Skeletal muscle cell (primary cell): Measurements from ENCODE around the gene MYT1.
A peak's percentile ranks its signal among the peaks of the same experiment; 100 is the strongest.

ENCODE experiments used
- DNase-seq: peaks from one replicate; pipeline ENCODE4 v3.0.0-alpha.2; 2010; ENCODE audit warnings: low read depth
- H3K4me3 ChIP-seq: 2 replicates; pipeline ENCODE4 v1.5.1; 2011; ENCODE audit warnings: low read depth, mild to moderate bottlenecking, control low read depth, low read length, moderate library complexity

MYT1 gene

DNA sequence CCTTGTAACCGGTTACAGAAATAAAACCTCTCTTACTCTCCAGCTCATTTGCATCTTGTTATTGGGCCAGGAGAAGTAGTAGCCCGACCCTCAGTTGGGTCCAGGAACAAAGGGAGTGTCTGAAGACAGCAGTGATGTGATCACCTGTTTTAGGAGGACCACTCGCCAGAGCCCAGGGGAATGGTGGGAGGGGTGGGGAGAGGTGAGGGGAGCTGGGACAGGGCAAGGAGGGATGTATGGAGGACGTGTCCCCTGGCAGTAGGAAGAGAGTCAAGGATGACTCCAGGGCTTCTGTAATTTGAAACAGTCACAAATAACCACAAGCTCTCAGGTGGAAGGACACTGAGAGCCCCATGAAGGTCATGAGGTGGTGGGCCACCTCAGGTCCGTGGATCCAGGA is 89.9 kb downstream of the MYT1 start:
- DNase-seq, result no peak
- H3K4me3 ChIP-seq, result no peak overlapping the region

DNA sequence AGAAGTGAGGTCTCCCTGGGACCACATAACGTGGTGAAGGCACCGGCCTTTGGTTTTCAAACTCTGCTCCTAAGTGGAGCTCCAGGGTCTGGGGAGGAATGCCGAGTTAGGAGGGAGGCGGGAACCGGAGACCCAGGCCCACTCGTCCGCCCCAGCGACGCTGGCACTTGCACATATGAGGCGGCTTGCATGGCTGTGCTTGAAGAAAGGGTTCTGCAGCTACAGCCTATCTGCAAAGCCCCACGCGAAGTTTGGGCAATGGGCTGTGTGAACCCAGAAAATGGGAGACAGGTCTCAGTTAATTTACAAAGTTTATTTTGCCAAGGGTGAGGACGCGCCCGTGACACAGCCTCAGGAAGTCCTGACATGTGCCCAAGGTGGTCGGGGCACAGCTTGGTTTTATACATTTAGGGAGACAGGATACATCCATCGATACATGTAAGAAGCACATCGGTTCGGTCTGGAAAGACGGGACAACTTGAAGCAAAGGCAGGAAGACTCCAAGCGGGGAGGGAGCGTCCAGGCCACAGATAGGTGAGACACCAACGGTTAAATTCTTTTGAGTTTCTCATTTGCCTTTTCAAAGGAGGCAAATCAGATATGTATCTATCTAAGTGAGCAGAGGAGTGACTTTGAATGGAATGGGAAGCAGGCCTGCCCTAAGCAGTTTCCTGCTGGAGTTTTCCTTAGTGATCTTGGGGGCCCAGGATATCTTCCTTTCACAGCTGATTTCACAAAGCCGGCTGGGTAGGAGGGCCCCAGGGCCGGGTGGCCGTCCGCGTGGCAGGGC is 90.5 kb downstream of the MYT1 start:
- no peak for DNase-seq
- H3K4me3 ChIP-seq, result peak overlapping the region; percentile 70

DNA sequence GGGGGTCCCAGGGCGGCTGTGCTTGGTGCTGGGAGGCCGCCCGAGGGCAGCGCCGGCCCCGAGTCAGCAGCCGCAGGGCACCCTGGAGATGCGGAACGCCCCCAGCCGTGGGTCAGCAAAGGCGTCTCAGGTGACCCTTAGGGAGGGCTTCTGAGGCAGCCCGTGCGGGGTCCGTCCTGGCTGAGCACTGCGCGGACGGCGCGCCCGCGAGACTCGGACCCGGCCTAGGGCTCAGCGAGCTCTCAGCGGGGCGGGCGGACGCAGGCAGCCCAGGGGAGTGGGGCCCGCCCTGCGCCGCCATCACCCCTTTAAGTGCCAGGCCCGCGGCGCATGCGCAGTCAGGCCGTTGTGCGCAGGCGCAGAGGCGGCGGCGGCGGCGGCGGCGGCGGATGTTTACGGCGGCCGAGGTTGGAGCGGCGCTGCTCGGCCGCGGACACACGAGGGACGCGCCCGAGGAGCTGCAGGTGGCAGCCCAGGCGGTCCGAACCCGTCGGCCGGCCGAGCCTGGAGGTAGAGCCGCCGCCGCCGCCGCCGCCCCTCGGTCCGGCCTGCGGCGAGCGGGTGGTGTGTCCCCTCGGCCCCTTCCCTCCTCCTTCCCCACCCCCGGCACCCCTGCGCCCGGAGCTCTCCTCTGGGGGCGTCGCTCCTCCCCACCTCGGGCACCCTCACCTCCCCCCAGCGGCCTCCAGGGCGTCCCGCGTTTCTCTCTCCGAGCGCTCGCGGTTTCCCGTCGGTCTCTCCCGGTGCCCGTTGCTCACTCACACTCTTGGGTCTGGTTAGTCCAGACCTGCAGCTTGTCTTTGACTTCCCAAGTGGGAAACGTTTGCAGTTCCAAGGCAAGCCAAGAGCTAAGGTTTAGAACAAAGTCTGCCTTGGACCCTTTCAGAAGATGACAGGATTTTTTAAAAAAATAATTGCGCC is 91.4 kb downstream of the MYT1 start, which contains the start of gene PCMTD2:
PCMTD2 (plus strand) TSS at position 388 of the 921 bp plus-strand sequence. CDS start 4,218 bp downstream, outside the sequence.
- peak within 1 kb of the TSS; percentile 70 for H3K4me3 ChIP-seq
- DNase-seq, result peak; percentile 34

DNA sequence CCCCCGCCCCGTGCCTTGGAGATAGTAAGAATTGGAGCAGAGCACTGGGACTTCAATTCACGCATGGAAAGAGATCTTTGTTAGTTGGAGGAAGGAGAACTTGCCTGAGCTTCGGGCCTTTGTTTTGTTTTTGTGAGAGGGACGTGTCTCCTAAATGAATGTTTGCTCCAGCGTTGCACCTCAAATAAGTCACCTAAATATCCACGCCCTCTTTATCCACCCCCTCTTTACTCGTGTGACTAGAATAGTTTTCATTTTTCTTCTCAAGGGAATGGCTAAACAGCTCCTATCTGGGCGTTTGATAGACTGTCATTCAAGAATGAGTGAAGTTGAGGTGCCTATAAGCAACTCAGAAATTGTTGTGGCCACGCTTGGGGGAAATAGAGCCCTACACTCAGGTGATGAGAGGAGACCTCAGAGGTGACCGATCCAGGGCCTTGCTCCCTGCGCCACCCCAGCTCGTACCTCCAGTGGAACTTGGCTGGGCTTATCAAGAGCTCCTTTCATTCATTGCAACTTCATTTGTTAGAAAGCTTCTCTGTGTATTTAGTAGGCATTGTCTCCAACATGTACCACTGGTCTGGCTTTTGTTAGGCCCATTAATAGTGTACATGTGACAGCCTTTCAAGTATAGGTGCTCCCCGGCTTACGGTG is 92.2 kb downstream of the MYT1 start:
- DNase-seq, result no peak
- H3K4me3 ChIP-seq, result peak overlapping the region; percentile 70

DNA sequence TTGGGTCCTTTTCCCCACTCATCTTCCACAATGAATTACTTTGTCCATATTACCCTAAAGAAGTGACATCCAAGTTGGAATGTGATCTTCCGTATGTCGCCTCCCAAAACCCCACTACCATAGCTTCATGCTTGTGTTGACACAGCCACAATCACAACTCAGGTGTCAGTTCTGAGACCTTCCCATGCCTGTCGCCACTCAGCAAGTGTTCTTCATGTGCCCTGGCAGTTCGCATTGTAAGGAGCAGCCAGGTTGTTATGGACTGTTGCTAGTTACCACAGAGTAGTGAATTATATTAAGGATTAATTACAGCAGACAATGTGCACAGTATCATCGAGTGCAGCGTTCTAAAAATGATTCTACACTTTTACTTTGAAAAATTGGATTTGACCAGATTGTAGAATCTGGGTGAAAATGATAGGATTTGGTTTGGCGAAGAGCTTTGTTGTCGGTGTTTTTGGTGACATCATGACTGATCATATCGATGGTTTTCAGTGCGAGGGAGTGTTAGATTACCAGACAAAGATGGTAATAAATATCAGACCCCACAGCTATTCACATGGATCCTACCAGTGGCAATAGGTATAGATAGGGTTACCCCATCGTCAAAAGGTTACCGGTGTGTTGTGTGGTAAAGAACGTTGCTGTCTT is 93.0 kb downstream of the MYT1 start:
- H3K4me3 ChIP-seq, result no peak overlapping the region
- DNase-seq, result no peak

DNA sequence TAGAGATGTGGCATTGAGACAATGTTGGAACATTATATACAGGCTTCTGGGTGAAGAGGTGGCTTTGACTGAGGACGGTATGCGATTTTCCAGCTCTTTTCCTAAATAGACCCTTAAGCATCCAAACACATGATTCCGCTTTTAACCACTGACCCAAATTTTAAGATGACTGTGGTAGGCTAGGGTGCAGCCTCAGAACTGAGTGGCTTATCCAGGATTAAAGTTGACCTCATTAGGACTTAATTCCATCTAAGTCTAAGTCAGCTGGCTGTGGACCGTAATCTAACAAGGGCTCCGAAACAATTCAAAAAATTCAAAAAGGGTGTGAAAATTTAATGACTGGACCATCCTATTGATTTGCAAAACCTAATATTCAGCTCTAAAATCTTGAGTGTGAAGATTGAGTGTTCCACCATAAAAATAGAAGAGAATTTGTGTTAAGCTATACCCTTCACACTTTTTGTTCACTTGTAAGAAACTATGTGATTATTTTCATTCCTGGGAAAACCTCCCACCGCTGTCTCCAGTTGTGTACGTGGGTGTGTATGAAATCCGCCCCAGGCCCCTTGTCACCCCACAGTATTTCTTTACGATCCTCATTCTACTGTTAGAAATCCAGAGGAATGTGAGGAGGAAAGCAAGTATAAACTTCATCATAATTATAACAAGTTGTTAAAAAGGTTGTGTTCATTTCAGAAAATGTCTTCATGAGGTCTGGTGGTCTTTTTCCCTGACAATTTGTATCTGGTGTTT is 94.0 kb downstream of the MYT1 start:
- no peak for DNase-seq
- H3K4me3 ChIP-seq, result no peak overlapping the region

DNA sequence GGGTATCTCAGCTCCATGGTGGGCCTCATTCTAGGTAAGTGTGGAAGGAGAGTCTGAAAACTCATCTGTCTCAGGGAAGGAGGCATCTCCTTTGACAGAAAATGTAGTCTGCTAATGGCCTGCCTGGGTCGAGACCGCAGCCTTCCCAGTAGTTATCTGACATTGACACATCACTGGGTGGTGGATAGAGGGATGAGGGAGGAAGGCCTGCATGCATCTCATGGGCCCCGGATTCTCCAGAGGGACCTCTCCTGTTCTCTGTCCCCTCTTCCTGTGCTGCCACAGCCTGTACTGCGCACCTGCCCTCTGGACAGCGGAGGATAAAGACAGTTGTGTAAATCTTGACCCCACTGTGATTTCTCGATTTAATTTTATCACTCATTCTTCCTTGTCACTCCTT is 96.0 kb downstream of the MYT1 start:
- no peak for DNase-seq
- no peak overlapping the region for H3K4me3 ChIP-seq

DNA sequence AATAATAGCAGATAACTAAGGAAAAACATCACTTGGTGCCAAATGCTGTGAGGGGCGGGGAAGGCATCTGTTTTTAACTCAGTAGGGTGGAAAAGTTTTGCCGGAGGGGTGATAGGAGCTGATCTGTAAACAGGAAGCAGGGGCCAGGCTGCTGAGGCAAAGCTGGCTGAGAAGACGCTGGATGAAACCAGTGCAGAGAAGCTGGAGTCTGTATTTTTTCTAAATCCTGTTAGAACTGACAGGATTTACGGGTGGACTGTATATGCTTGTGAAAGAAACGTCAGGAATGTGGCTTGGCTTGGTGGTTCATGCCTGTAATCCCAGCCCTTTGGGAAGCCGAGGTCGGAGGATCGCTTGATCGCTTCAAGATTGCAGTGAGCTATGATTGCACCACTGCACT is 96.9 kb downstream of the MYT1 start:
- no peak overlapping the region for H3K4me3 ChIP-seq

DNA sequence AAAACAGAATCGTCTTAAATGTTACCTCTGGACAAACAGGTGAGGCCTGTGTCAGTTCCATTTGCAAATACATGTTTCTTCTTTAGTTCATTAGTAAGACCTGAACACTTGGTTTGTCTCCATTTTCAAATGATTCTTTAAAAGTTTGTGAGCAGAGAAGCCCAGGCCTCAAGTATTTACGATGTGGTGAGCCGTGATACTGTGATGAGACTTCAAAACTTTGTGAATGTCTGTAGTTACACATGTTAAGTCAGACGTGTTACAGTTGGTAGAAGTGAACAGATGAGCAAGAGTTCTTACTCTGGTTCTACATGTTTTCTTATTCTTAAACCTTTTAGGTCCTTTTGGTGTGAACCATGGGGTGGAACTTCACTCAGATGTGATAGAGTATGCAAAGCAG is 99.8 kb downstream of the MYT1 start:
- H3K4me3 ChIP-seq, result no peak overlapping the region
- DNase-seq, result no peak

More for the DNA sequence above, 96.9 kb downstream of the MYT1 start:
- DNase-seq, result peak; percentile 15

DNA sequence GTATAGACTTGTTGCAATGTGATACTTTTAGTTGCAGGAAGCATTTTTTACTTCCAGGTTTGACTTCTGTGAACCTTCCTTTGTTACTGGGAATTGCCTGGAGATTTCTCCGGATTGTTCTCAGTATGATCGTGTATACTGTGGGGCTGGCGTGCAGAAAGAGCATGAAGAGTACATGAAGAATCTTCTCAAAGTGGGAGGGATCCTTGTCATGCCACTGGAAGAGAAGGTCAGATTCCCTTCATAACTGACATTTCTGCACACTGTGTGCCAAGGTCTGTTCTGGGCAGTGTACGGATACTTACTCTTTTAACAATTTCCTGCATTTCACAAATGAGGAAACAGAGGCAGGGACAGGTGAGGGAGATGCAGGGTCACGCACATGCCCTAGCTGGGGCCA is 100.9 kb downstream of the MYT1 start:
- no peak for DNase-seq
- H3K4me3 ChIP-seq, result no peak overlapping the region

DNA sequence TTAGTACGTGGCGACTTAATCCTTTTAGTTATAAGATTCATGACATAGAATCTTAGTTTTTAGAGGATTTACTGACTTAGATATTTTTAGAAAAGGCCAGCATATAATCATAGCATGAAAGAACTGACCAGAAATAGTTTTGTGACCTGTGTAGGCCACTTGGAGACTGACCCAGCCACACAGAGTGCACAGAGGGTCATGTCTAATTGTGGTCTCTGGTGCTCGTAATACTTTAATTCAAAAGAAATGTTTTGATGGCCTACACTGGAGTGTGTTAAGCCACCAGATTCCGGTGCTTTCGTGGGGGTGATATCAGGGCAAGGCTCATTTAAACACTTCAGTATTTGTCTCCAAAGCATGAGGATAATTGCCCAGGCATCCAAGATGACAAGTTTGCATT is 102.7 kb downstream of the MYT1 start:
- no peak for DNase-seq
- no peak overlapping the region for H3K4me3 ChIP-seq

DNA sequence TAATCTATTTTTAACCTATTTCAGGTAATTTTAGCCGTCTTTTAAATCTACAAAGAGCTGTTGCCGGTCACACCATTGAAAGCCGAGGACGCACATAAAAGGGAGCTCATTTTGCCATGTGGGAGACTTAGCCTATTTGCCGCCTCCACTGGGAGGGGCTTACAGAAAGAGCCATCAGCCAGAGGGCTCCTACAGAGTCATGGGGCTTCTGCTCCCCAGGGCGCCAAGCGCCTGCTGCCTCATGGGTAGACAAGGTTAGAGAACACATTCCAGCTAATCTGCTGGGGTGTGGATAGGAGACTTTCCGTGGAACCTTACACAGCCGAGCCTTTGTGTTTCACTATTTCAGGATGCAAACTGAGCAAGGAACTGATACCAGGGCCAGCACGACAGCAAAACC is 103.9 kb downstream of the MYT1 start:
- no peak for DNase-seq
- H3K4me3 ChIP-seq, result no peak overlapping the region

DNA sequence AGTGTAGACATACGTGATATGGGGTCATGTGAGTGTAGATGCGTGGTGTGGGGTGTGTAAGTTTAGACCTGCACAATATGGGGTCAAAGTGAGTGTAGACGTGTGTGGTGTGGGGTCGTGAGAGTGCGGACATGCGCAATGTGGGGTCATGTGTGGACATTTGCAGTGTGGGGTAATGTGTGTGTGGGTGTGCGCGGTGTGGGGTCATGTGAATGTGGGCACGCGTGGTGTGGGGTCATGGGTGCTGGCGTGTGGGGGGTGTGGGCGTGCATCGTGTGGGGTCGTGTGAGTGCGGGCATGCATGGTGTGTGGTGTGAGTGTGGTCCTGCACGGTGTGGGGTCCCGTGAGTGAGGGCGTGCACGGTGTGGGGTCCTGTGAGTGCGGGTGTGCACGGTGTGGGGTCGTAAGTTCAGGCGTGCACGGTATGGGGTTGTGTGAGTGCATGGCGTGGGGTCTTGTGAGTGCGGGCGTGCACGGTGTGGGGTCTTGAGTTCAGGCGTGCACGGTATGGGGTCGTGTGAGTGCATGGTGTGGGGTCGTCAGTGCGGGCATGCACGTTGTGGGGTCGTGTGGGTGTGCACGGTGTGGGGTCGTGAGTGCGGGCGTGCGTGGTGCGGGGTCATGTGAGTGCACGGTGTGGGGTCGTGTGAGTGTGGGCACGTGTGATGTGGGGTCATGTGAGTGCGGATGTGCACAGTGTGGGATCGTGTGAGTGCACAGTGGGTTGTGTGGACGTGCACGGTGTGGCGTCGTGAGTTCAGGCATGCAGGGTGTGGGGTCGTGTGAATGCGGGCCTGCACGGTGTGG is 105.6 kb downstream of the MYT1 start:
- H3K4me3 ChIP-seq, result no peak overlapping the region

DNA sequence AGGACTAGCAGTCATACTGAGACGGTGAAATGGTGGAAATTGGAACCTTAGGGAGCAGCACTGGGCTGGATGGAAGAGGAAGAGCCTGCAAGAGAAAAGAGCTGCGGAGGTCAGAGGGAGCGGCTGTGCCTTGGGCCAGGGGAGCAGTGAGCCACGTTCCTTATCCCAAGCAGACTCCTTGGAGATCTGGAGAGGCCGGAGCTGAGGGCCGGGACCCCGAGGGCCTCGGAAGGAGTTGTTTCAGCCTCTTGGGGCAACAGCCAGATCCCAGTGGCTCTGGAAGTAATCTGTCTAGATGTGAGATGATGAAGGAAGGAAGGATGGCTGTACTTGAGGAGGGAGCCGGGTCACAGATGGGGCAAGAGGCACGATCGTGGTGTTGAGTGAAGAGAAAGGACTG is 107.4 kb downstream of the MYT1 start:
- no peak overlapping the region for H3K4me3 ChIP-seq
- DNase-seq, result no peak

More for the DNA sequence above, 105.6 kb downstream of the MYT1 start:
- no peak for DNase-seq

DNA sequence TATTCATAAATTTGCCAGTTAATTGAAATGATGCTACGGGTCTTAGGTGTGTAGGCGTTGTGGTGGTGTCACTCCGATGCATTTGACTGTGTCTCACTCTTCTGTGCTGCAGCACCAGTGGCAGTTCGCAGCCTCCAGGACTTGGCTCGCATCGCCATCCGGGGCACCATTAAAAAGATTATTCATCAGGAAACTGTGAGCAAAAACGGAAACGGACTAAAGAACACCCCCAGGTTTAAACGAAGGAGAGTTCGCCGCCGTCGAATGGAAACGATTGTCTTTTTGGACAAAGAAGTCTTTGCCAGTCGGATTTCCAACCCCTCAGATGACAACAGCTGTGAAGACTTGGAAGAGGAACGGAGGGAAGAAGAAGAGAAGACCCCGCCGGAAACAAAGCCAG is 108.9 kb downstream of the MYT1 start:
- H3K4me3 ChIP-seq, result no peak overlapping the region
- no peak for DNase-seq

DNA sequence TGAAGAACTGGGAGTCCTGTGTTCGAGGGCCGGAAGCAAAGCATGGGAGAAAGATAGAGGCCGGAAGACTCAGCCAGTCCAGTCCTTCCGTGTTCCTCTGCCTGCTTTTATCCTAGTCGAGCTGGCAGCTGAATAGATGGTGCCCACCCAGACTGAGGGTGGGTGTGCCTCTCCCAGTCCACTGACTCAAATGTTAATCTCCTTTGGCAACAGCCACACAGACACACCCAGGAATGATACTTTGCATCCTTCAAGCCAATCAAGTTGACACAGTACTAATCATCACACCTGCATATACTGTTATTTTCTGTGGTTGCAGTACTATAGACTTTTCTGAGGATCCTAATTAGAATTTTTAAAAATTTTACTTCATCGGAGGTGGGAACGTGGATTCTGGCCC is 112.6 kb downstream of the MYT1 start:
- DNase-seq, result no peak
- H3K4me3 ChIP-seq, result no peak overlapping the region

DNA sequence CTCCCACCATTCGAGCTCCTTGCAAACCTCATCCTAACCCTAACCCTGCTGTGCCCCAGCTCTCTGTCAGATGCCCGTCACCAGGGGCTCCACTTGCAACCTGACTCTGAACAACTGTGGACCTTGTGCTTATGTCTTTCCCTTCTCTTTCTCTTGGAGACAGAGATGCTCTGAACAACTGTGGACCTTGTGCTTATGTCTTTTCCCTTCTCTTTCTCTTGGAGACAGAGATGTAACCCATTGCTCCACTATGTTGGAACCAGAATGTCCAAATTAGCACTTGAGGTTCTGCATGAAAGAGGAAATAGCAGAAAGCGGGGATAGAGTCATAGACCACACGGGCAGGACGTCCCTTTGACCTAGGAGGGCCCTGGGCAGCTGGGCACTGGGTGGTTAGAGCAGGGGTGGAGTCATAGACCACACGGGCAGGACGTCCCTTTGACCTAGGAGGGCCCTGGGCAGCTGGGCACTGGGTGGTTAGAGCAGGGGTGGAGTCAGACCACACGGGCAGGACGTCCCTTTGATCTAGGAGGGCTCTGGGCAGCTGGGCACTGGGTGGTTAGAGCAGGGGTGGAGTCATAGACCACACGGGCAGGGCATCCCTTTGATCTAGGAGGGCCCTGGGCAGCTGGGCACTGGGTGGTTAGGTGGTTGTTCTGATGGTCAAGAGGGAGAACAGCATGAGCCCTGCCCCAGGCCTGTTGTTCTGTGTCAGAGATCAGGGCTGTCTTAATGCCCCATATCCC is 113.5 kb downstream of the MYT1 start:
- H3K4me3 ChIP-seq, result no peak overlapping the region
- no peak for DNase-seq
